Parathyroid adenoma (tissue), 2 donors: ENCODE results near the gene AGAP3.

Experiments
- H2AFZ ChIP-seq: fragments of 300-600 bp; sonication (generic); one replicate; pipeline ENCODE4 v1.7.0; 2017; ENCODE audit warnings: antibody characterized with exemption, mild to moderate bottlenecking
- H3K27ac ChIP-seq: fragments of 300-600 bp; sonication (generic); one replicate; pipeline ENCODE4 v1.7.0; 2017
- H3K27me3 ChIP-seq: fragments of 300-600 bp; sonication (generic); one replicate; pipeline ENCODE4 v1.7.0; 2017; ENCODE audit warnings: low read length; ENCODE audit not compliant: control insufficient read depth, insufficient read depth
- H3K36me3 ChIP-seq: fragments of 300-600 bp; sonication (generic); one replicate; pipeline ENCODE4 v1.7.0; 2017; ENCODE audit warnings: low read length; ENCODE audit not compliant: control insufficient read depth, insufficient read depth
- H3K4me1 ChIP-seq: fragments of 300-600 bp; sonication (generic); one replicate; pipeline ENCODE4 v1.7.0; 2017; ENCODE audit warnings: control low read depth
- H3K4me2 ChIP-seq: fragments of 300-600 bp; sonication (generic); one replicate; pipeline ENCODE4 v1.7.0; 2017; ENCODE audit warnings: low read length
- H3K4me3 ChIP-seq: fragments of 300-600 bp; sonication (generic); one replicate; pipeline ENCODE4 v1.7.0; 2017; ENCODE audit warnings: low read depth, low read length
- H3K79me2 ChIP-seq: fragments of 300-600 bp; sonication (generic); one replicate; pipeline ENCODE4 v1.7.0; 2017; ENCODE audit warnings: control low read depth
- H3K9ac ChIP-seq: fragments of 300-600 bp; sonication (generic); one replicate; pipeline ENCODE4 v1.7.0; 2017; ENCODE audit warnings: mild to moderate bottlenecking
- H3K9me3 ChIP-seq: fragments of 300-600 bp; sonication (generic); one replicate; pipeline ENCODE4 v1.7.0; 2017; ENCODE audit warnings: low read length; ENCODE audit not compliant: control insufficient read depth
- TF ChIP-seq, protein P1 (sequence below): fragments of 300-600 bp; sonication (generic); IDR thresholded peaks from one replicate; pipeline ENCODE4 v1.7.0; 2017; ENCODE audit warnings: antibody characterized with exemption, mild to moderate bottlenecking
- donor health status: primary hyperparathyroidism.

Gene AGAP3

DNA sequence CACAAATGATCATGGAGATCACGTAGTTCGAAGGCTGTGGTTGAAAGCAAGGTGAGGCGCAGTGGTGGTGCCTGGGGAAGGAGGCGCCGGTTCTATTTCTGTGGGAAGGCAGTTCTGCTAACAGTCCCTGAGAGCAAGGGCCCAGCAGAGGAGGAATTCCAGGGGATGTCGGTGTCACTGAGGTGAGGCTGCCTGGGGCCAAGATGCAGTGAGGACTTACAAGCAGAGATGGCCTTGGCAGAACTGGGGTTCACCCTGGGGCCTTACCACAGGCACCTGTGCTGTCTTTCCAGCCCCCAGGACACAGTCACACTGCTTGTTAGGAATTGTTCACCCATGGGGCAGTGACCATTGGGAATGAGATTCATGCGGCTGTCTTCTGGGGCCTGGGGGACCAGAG lies 54.6 kb downstream of the AGAP3 start:
- Histone ChIP-seq H3K4me2 (no peak overlapping the region), H3K27ac (no peak overlapping the region), H3K9me3 (no peaks in the 10 kb centered on the region), H3K4me1 (no peaks in the 10 kb centered on the region), H3K36me3 (no peaks in the 10 kb centered on the region), H3K4me3 (no peak overlapping the region), H3K79me2 (no peaks in the 10 kb centered on the region), H3K9ac (no peak overlapping the region), H3K27me3 (no peaks in the 10 kb centered on the region), H2AFZ (no peak overlapping the region)
- TF ChIP-seq, protein P1, sequence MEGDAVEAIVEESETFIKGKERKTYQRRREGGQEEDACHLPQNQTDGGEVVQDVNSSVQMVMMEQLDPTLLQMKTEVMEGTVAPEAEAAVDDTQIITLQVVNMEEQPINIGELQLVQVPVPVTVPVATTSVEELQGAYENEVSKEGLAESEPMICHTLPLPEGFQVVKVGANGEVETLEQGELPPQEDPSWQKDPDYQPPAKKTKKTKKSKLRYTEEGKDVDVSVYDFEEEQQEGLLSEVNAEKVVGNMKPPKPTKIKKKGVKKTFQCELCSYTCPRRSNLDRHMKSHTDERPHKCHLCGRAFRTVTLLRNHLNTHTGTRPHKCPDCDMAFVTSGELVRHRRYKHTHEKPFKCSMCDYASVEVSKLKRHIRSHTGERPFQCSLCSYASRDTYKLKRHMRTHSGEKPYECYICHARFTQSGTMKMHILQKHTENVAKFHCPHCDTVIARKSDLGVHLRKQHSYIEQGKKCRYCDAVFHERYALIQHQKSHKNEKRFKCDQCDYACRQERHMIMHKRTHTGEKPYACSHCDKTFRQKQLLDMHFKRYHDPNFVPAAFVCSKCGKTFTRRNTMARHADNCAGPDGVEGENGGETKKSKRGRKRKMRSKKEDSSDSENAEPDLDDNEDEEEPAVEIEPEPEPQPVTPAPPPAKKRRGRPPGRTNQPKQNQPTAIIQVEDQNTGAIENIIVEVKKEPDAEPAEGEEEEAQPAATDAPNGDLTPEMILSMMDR, result no peak

- Histone ChIP-seq H3K4me2 (no peak overlapping the region), H3K27me3 (no peaks in the 10 kb centered on the region), H3K9ac (no peak overlapping the region), H2AFZ (no peak overlapping the region), H3K4me3 (no peak overlapping the region), H3K79me2 (no peaks in the 10 kb centered on the region), H3K27ac (no peak overlapping the region), H3K9me3 (no peaks in the 10 kb centered on the region), H3K36me3 (no peaks in the 10 kb centered on the region), H3K4me1 (no peaks in the 10 kb centered on the region)
- TF ChIP-seq, protein P1, result no peak
These were observed 55.1 kb downstream of the AGAP3 start for GRCh38 chr7:151141311-151141854.

GRCh38 chr7:151141855-151142685 lies 55.8 kb downstream of the AGAP3 start:
- H3K9ac ChIP-seq, result no peak overlapping the region
- no peaks in the 10 kb centered on the region for H3K4me1 ChIP-seq
- TF ChIP-seq, protein P1, result no peak
- H3K79me2 ChIP-seq, result no peaks in the 10 kb centered on the region
- H3K4me2 ChIP-seq, result no peak overlapping the region
- H2AFZ ChIP-seq, result no peak overlapping the region
- H3K4me3 ChIP-seq, result no peak overlapping the region
- H3K36me3 ChIP-seq, result no peaks in the 10 kb centered on the region
- no peaks in the 10 kb centered on the region for H3K27me3 ChIP-seq
- H3K27ac ChIP-seq, result no peak overlapping the region
- H3K9me3 ChIP-seq, result no peaks in the 10 kb centered on the region

DNA sequence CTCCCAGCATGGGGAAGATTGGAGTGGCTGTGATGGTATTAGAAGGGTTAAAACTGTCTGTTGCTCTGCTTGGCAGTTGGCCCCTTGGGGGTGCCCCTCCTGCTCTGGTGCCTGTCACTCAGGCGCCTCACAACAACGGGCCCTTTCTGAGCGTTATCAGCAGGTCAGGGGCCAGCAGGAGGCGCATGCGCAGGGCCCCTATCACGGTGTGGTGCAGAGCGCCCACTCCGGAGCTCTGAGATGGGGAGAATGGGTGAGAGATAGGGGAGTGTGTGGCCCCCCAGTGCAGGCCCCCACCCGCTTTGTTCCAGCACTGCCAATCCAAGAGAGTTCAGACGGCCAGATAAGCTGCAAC lies 56.4 kb downstream of the AGAP3 start:
- Histone ChIP-seq H3K4me1 (no peaks in the 10 kb centered on the region), H3K36me3 (no peaks in the 10 kb centered on the region), H3K4me3 (no peak overlapping the region), H3K9ac (no peak overlapping the region), H2AFZ (no peak overlapping the region), H3K4me2 (no peak overlapping the region), H3K27me3 (no peaks in the 10 kb centered on the region), H3K9me3 (no peaks in the 10 kb centered on the region), H3K79me2 (no peaks in the 10 kb centered on the region), H3K27ac (no peak overlapping the region)
- TF ChIP-seq, protein P1, result no peak
